ENCODE results near the gene DNER. TPM values are rescaled to one million over a fixed set of nuclear protein-coding genes. Genes with fewer than 3 reads are reported as not detected.

The DNER gene
- polyA plus RNA-seq, 1 of the 3 experiments (the other 2 are of a cell fraction) = 1.4 TPM

DNA sequence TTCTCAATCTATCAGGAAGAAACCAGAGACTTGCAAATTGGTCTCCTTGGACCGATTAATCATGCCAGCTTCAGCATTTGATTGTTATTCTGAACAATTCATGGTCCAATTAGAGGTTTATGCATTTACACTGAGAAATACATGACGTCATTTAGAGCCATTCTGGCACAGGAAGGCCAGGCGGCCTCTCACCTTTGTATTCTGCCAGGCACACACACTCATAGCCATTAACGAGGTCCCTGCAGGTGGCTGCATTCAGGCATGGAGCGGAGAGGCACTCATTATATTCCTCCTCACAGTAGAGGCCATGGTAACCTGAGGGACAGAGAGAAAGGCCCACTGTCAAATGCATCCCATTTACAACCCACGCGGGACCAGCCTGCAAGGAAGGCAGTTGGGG lies 296.4 kb downstream of the DNER start:
- POLR2A ChIA-PET = no interaction called here
- no peaks in the 10 kb centered on the region for H3K9me2 ChIP-seq
- H3K9ac ChIP-seq = no peak overlapping the region
- TF ChIP-seq, protein P1, sequence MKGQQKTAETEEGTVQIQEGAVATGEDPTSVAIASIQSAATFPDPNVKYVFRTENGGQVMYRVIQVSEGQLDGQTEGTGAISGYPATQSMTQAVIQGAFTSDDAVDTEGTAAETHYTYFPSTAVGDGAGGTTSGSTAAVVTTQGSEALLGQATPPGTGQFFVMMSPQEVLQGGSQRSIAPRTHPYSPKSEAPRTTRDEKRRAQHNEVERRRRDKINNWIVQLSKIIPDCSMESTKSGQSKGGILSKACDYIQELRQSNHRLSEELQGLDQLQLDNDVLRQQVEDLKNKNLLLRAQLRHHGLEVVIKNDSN (IDR thresholded peaks at IDR 0.05; ENCODE audit: borderline replicate concordance, low read depth) = no peak
- TF ChIP-seq MAX (IDR thresholded peaks at IDR 0.05; ENCODE audit: low read depth) (no peak), MXI1 (IDR thresholded peaks at IDR 0.05; ENCODE audit: low read depth, low read length) (no peak), GATA2 (CRISPR knock-in tag; IDR thresholded peaks at IDR 0.05) (no peak), SIN3A (IDR thresholded peaks at IDR 0.05; ENCODE audit: borderline replicate concordance, low read depth, low read length) (no peak), NFIC (IDR thresholded peaks at IDR 0.05; ENCODE audit: borderline replicate concordance) (no peak), EP300 (IDR thresholded peaks at IDR 0.05; ENCODE audit: borderline replicate concordance in 1 of 2, low read depth in 1 of 2, low read length in 1 of 2) (no peak), RCOR1 (IDR thresholded peaks at IDR 0.05; ENCODE audit: low read length) (no peak)
- TF ChIP-seq, protein P2, sequence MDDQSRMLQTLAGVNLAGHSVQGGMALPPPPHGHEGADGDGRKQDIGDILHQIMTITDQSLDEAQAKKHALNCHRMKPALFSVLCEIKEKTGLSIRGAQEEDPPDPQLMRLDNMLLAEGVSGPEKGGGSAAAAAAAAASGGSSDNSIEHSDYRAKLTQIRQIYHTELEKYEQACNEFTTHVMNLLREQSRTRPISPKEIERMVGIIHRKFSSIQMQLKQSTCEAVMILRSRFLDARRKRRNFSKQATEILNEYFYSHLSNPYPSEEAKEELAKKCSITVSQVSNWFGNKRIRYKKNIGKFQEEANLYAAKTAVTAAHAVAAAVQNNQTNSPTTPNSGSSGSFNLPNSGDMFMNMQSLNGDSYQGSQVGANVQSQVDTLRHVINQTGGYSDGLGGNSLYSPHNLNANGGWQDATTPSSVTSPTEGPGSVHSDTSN (IDR thresholded peaks at IDR 0.05) = no peak
- H2AFZ ChIP-seq (ENCODE audit: low read depth) = no peak overlapping the region
- H3K27ac ChIP-seq (ENCODE audit: low read depth in 2 of 2, low read length in 1 of 2) = no peak overlapping the region
- H3K9me3 ChIP-seq = no peaks in the 10 kb centered on the region
- no peak overlapping the region for H3K4me2 ChIP-seq
- CTCF ChIA-PET = no interaction called here
- WGBS (ENCODE audit: low lambda C conversion rate) = 59% methylated on average over 7 of the region's 7 CpGs
- no peak for DNase-seq
- H3K36me3 ChIP-seq (replicated peaks in 1 of 2; ENCODE audit: control insufficient read depth in 1 of 2, insufficient read depth in 2 of 2, low read length in 1 of 2) = no peaks in the 10 kb centered on the region
- H3K4me3 ChIP-seq (ENCODE audit: low read depth in 2 of 2, low read length in 1 of 2) = no peak overlapping the region
- no peaks in the 10 kb centered on the region for H4K20me1 ChIP-seq (ENCODE audit: insufficient read depth)
- H3K4me1 ChIP-seq (ENCODE audit: control insufficient read depth in 1 of 2, insufficient read depth in 2 of 2, low read depth in 1 of 2, low read length in 1 of 2) = peaks cover 0 to 2% of the 10 kb centered on the region in 2 experiments; a peak in 2 of 4 replicates
- H3F3A ChIP-seq (replicated peaks; ENCODE audit: insufficient read depth) = no peaks in the 10 kb centered on the region
- no peaks in the 10 kb centered on the region for H3K79me2 ChIP-seq (ENCODE audit: insufficient read depth)
- H3K27me3 ChIP-seq (ENCODE audit: insufficient read depth) = no peaks in the 10 kb centered on the region

GRCh38 chr2:229417176-229417575 lies 297.2 kb downstream of the DNER start:
- ChIA-PET POLR2A (no interaction called here), CTCF (interaction anchor here (1.8 to 1.9 kb wide), 2 partner anchors 14 to 168 kb away, joined by 4 to 7 read pairs; no protein-coding TSS in a partner anchor)
- no peaks in the 10 kb centered on the region for H3F3A ChIP-seq (replicated peaks; ENCODE audit: insufficient read depth)
- no peaks in the 10 kb centered on the region for H4K20me1 ChIP-seq (ENCODE audit: insufficient read depth)
- no peaks in the 10 kb centered on the region for H3K36me3 ChIP-seq (replicated peaks in 1 of 2; ENCODE audit: control insufficient read depth in 1 of 2, insufficient read depth in 2 of 2, low read length in 1 of 2)
- H3K9ac ChIP-seq = no peak overlapping the region
- H3K4me2 ChIP-seq = no peak overlapping the region
- WGBS (ENCODE audit: low lambda C conversion rate) = 34% methylated on average over 8 of the region's 8 CpGs
- TF ChIP-seq FOXM1 (IDR thresholded peaks at IDR 0.05; ENCODE audit: low read depth) (no peak), JUND (IDR thresholded peaks at IDR 0.05) (no peak), CHD2 (IDR thresholded peaks at IDR 0.05; ENCODE audit: low read length, partially characterized antibody) (no peak)
- TF ChIP-seq, protein P3, sequence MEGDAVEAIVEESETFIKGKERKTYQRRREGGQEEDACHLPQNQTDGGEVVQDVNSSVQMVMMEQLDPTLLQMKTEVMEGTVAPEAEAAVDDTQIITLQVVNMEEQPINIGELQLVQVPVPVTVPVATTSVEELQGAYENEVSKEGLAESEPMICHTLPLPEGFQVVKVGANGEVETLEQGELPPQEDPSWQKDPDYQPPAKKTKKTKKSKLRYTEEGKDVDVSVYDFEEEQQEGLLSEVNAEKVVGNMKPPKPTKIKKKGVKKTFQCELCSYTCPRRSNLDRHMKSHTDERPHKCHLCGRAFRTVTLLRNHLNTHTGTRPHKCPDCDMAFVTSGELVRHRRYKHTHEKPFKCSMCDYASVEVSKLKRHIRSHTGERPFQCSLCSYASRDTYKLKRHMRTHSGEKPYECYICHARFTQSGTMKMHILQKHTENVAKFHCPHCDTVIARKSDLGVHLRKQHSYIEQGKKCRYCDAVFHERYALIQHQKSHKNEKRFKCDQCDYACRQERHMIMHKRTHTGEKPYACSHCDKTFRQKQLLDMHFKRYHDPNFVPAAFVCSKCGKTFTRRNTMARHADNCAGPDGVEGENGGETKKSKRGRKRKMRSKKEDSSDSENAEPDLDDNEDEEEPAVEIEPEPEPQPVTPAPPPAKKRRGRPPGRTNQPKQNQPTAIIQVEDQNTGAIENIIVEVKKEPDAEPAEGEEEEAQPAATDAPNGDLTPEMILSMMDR (IDR thresholded peaks at IDR 0.05) = no peak
- peaks cover 0 to 2% of the 10 kb centered on the region in 2 experiments; a peak in 2 of 4 replicates for H3K4me1 ChIP-seq (ENCODE audit: control insufficient read depth in 1 of 2, insufficient read depth in 2 of 2, low read depth in 1 of 2, low read length in 1 of 2)
- H3K9me2 ChIP-seq = no peaks in the 10 kb centered on the region
- H3K27ac ChIP-seq (ENCODE audit: low read depth in 2 of 2, low read length in 1 of 2) = no peak overlapping the region
- H3K9me3 ChIP-seq = no peaks in the 10 kb centered on the region
- H3K79me2 ChIP-seq (ENCODE audit: insufficient read depth) = no peaks in the 10 kb centered on the region
- no peak overlapping the region for H2AFZ ChIP-seq (ENCODE audit: low read depth)
- DNase-seq = no peak
- H3K27me3 ChIP-seq (ENCODE audit: insufficient read depth) = no peaks in the 10 kb centered on the region
- H3K4me3 ChIP-seq (ENCODE audit: low read depth in 2 of 2, low read length in 1 of 2) = no peak overlapping the region
